ENCODE measurements around the gene AMPH.

GRCh38 chr7:38461887-38462286 is 169.3 kb downstream of the AMPH start:
- TF ChIP-seq POLR2A (IDR thresholded peaks at IDR 0.05; ENCODE audit: low read depth, low read length) (no peak), POLR2AphosphoS5 (IDR thresholded peaks at IDR 0.05; ENCODE audit: low read depth, low read length) (no peak)

Measured in GM12892 (cell line).